Glutamatergic neuron (in vitro differentiated cells): ENCODE results near the gene DLG2. TPM values are rescaled to one million over a fixed set of nuclear protein-coding genes. Genes with fewer than 3 reads are reported as not detected.
A peak's percentile ranks its signal among the peaks of the same experiment; 100 is the strongest.

Experiments
- DNase-seq: peaks from one replicate; pipeline ENCODE4 v3.0.0; 2022
- H3K27ac Mint-ChIP-seq: one replicate; pipeline ENCODE4 v1.8.0; 2020; ENCODE audit warnings: mild to moderate bottlenecking, mixed read lengths, inconsistent platforms; ENCODE audit not compliant: unreplicated experiment
- H3K27me3 Mint-ChIP-seq: one replicate; pipeline ENCODE4 v1.8.0; 2020; ENCODE audit warnings: mild to moderate bottlenecking, moderate library complexity, mixed read lengths, inconsistent platforms; ENCODE audit not compliant: unreplicated experiment
- H3K36me3 Mint-ChIP-seq: one replicate; pipeline ENCODE4 v1.8.0; 2020; ENCODE audit warnings: mild to moderate bottlenecking, mixed read lengths, inconsistent platforms; ENCODE audit not compliant: unreplicated experiment
- H3K4me1 Mint-ChIP-seq: one replicate; pipeline ENCODE4 v1.8.0; 2020; ENCODE audit warnings: mild to moderate bottlenecking, low read depth, mixed read lengths, inconsistent platforms; ENCODE audit not compliant: unreplicated experiment
- H3K4me3 Mint-ChIP-seq: one replicate; pipeline ENCODE4 v1.8.0; 2020; ENCODE audit warnings: mild to moderate bottlenecking, mixed read lengths, inconsistent platforms; ENCODE audit not compliant: unreplicated experiment
- H3K9me3 Mint-ChIP-seq: one replicate; pipeline ENCODE4 v1.8.0; 2020; ENCODE audit warnings: mild to moderate bottlenecking, moderate library complexity, mixed read lengths, inconsistent platforms; ENCODE audit not compliant: unreplicated experiment
- CTCF ChIP-seq: fragments of 200-600 bp; sonication (generic); IDR thresholded peaks from one replicate; pipeline ENCODE4 v1.5.0; 2021; ENCODE audit not compliant: partially characterized antibody, unreplicated experiment
- total RNA-seq: library from RNA; stranded (reverse); fragmentation: NEBNext Ultra II Directional; extraction: Animal tissue kit (Norgen Biotek cat#: 25700); gene quantifications from one replicate; pipeline ENCODE4 v1.2.1, GENCODE V29; 2021; ENCODE audit not compliant: unreplicated experiment

Gene DLG2
- total RNA-seq, 1 donor from 2014 or later, result 2.9 TPM

GRCh38 chr11:84581083-84581482 lies 1046.1 kb downstream of the DLG2 start:
- Mint-ChIP-seq H3K27ac (no peak overlapping the region), H3K4me3 (no peak overlapping the region), H3K36me3 (peaks cover 6% of the 10 kb centered on the region), H3K27me3 (no peaks in the 10 kb centered on the region), H3K9me3 (no peaks in the 10 kb centered on the region), H3K4me1 (peaks cover 8% of the 10 kb centered on the region)
- DNase-seq, result no peak
- TF ChIP-seq CTCF, result no peak

- H3K27ac Mint-ChIP-seq, result no peak overlapping the region
- no peak for DNase-seq
- no peaks in the 10 kb centered on the region for H3K9me3 Mint-ChIP-seq
- H3K27me3 Mint-ChIP-seq, result no peaks in the 10 kb centered on the region
- no peak overlapping the region for H3K4me3 Mint-ChIP-seq
- H3K36me3 Mint-ChIP-seq, result peaks cover 6% of the 10 kb centered on the region
- no peak for TF ChIP-seq CTCF
- H3K4me1 Mint-ChIP-seq, result peaks cover 8% of the 10 kb centered on the region
These were observed 1046.7 kb downstream of the DLG2 start for GRCh38 chr11:84580428-84580827.

- no peaks in the 10 kb centered on the region for H3K27me3 Mint-ChIP-seq
- no peak overlapping the region for H3K4me3 Mint-ChIP-seq
- H3K27ac Mint-ChIP-seq, result no peak overlapping the region
- DNase-seq, result no peak
- TF ChIP-seq CTCF, result no peak
- peaks cover 2% of the 10 kb centered on the region for H3K9me3 Mint-ChIP-seq
- peaks cover 10% of the 10 kb centered on the region for H3K36me3 Mint-ChIP-seq
- H3K4me1 Mint-ChIP-seq, result no peaks in the 10 kb centered on the region
These were observed 1053.3 kb downstream of the DLG2 start for GRCh38 chr11:84573868-84574267.

- H3K4me1 Mint-ChIP-seq, result peaks cover 3% of the 10 kb centered on the region
- no peak for TF ChIP-seq CTCF
- DNase-seq, result no peak
- H3K27me3 Mint-ChIP-seq, result peaks cover 1% of the 10 kb centered on the region
- peaks cover 2% of the 10 kb centered on the region for H3K9me3 Mint-ChIP-seq
- no peak overlapping the region for H3K27ac Mint-ChIP-seq
- no peak overlapping the region for H3K4me3 Mint-ChIP-seq
- peaks cover 5% of the 10 kb centered on the region for H3K36me3 Mint-ChIP-seq
These were observed 1060.5 kb downstream of the DLG2 start for GRCh38 chr11:84566671-84567070.

- no peak for DNase-seq
- H3K4me3 Mint-ChIP-seq, result no peak overlapping the region
- H3K9me3 Mint-ChIP-seq, result no peaks in the 10 kb centered on the region
- H3K27ac Mint-ChIP-seq, result no peak overlapping the region
- H3K27me3 Mint-ChIP-seq, result peaks cover 1% of the 10 kb centered on the region
- H3K36me3 Mint-ChIP-seq, result peaks cover 5% of the 10 kb centered on the region
- H3K4me1 Mint-ChIP-seq, result peaks cover 9% of the 10 kb centered on the region
- peak; percentile 18 for TF ChIP-seq CTCF
These were observed 1062.3 kb downstream of the DLG2 start for GRCh38 chr11:84564867-84565184.
